Natural killer cell treated with Interleukin-12 subunit alpha and Interleukin-12 subunit beta and Interleukin-15 and Interleukin-18, amount 100 ng/mL, for 72 hours (primary cell): ENCODE data around the gene SNRNP25. TPM values are rescaled to one million over a fixed set of nuclear protein-coding genes. Genes with fewer than 3 reads are reported as not detected.

Experiments
- ATAC-seq, 2 donors: fragments of 150-1000 bp; cut with Tn5 transposase in 1 of 2; sonication (Bioruptor Pico), chemical (Tn5 transposase) in 1 of 2; 2 replicates each; pipeline ENCODE4 v1.10.0; 2021
- DNase-seq: peaks from one replicate; pipeline ENCODE4 v3.0.0; 2022; ENCODE audit warnings: low spot score
- H3K27ac Mint-ChIP-seq, 2 donors: 1 replicate in 1 of 2; 2 replicates in 1 of 2; pipeline ENCODE4 v1.8.0; 2022; ENCODE audit warnings: mixed read lengths in 2 of 2, mild to moderate bottlenecking in 1 of 2, moderate library complexity in 1 of 2
- H3K27me3 Mint-ChIP-seq, 2 donors: 1 replicate in 1 of 2; 2 replicates in 1 of 2; pipeline ENCODE4 v1.8.0; 2022; ENCODE audit warnings: mixed read lengths in 2 of 2
- H3K36me3 Mint-ChIP-seq: one replicate; pipeline ENCODE4 v1.8.0; 2022; ENCODE audit warnings: mixed read lengths
- H3K4me1 Mint-ChIP-seq, 2 donors: 1 replicate in 1 of 2; 2 replicates in 1 of 2; pipeline ENCODE4 v1.8.0; 2022; ENCODE audit warnings: low read depth in 2 of 2, mixed read lengths in 2 of 2, mild to moderate bottlenecking in 1 of 2
- H3K4me3 Mint-ChIP-seq: one replicate; pipeline ENCODE4 v1.8.0; 2022; ENCODE audit warnings: mixed read lengths
- H3K9me3 Mint-ChIP-seq: 2 replicates; pipeline ENCODE4 v1.8.0; 2022; ENCODE audit warnings: mixed read lengths
- total RNA-seq, 2 donors: library from RNA; stranded (reverse); gene quantifications; one replicate each; pipeline ENCODE4 v1.2.3, GENCODE V29; 2022

The SNRNP25 gene
- total RNA-seq, 2 donors from 2014 or later, result 35.6 to 39.8 TPM

- DNase-seq (peak; percentile 10), ATAC-seq (no peak)
- H3K27me3 Mint-ChIP-seq, result no peaks in the 10 kb centered on the region
- H3K4me1 Mint-ChIP-seq, result peaks cover 18 to 20% of the 10 kb centered on the region in 2 donors
- H3K9me3 Mint-ChIP-seq, result no peaks in the 10 kb centered on the region
- H3K27ac Mint-ChIP-seq, result peak overlapping the region in 1 of 2 donors; percentile 50
- peak overlapping the region; percentile 99 for H3K4me3 Mint-ChIP-seq
- peaks cover 15% of the 10 kb centered on the region for H3K36me3 Mint-ChIP-seq
Observed at GRCh38 chr16:50769-51591, 2.6 kb upstream of the SNRNP25 start.

- no peaks in the 10 kb centered on the region for H3K9me3 Mint-ChIP-seq
- no peak for DNase-seq
- no peak for ATAC-seq
- H3K27ac Mint-ChIP-seq, result peak overlapping the region; percentile 91 to 94
- peak overlapping the region; percentile 99 for H3K4me3 Mint-ChIP-seq
- H3K27me3 Mint-ChIP-seq, result no peaks in the 10 kb centered on the region
- peaks cover 13% of the 10 kb centered on the region for H3K36me3 Mint-ChIP-seq
- H3K4me1 Mint-ChIP-seq, result peaks cover 18 to 22% of the 10 kb centered on the region in 2 donors
Observed at GRCh38 chr16:54237-54581, 581 bp downstream of the SNRNP25 start.

- Mint-ChIP-seq H3K27me3 (no peaks in the 10 kb centered on the region), H3K4me3 (peak overlapping the region; percentile 99), H3K36me3 (peaks cover 8% of the 10 kb centered on the region), H3K27ac (no peak overlapping the region), H3K4me1 (peaks cover 17 to 18% of the 10 kb centered on the region in 2 donors), H3K9me3 (no peaks in the 10 kb centered on the region)
- DNase-seq (no peak), ATAC-seq (no peak)
Observed at GRCh38 chr16:55571-56136, 2.0 kb downstream of the SNRNP25 start.

- ATAC-seq (no peak), DNase-seq (no peak)
- peak overlapping the region; percentile 27 for H3K4me3 Mint-ChIP-seq
- H3K27me3 Mint-ChIP-seq, result no peaks in the 10 kb centered on the region
- no peak overlapping the region for H3K27ac Mint-ChIP-seq
- H3K9me3 Mint-ChIP-seq, result no peaks in the 10 kb centered on the region
- H3K36me3 Mint-ChIP-seq, result peaks cover 1% of the 10 kb centered on the region
- H3K4me1 Mint-ChIP-seq, result peaks cover 10 to 12% of the 10 kb centered on the region in 2 donors
Observed at GRCh38 chr16:56231-56927, 2.8 kb downstream of the SNRNP25 start.

GRCh38 chr16:57711-58110 lies 4.1 kb downstream of the SNRNP25 start:
- no peaks in the 10 kb centered on the region for H3K36me3 Mint-ChIP-seq

GRCh38 chr16:58491-59439 lies 5.1 kb downstream of the SNRNP25 start:
- peaks cover 0 to 3% of the 10 kb centered on the region in 2 donors for H3K4me1 Mint-ChIP-seq
- ATAC-seq, result no peak
- no peaks in the 10 kb centered on the region for H3K27me3 Mint-ChIP-seq
- DNase-seq, result no peak
- H3K4me3 Mint-ChIP-seq, result no peak overlapping the region
- no peaks in the 10 kb centered on the region for H3K36me3 Mint-ChIP-seq
- H3K27ac Mint-ChIP-seq, result peak overlapping the region in 1 of 2 donors; percentile 73
- H3K9me3 Mint-ChIP-seq, result no peaks in the 10 kb centered on the region

More at GRCh38 chr16:57711-58110, 4.1 kb downstream of the SNRNP25 start:
- peak overlapping the region in 1 of 2 donors; percentile 73 for H3K27ac Mint-ChIP-seq
- DNase-seq (no peak), ATAC-seq (no peak)
- no peaks in the 10 kb centered on the region for H3K27me3 Mint-ChIP-seq
- H3K9me3 Mint-ChIP-seq, result no peaks in the 10 kb centered on the region
- H3K4me1 Mint-ChIP-seq, result peaks cover 5 to 9% of the 10 kb centered on the region in 2 donors
- no peak overlapping the region for H3K4me3 Mint-ChIP-seq

GRCh38 chr16:59440-60059 lies 5.9 kb downstream of the SNRNP25 start:
- Mint-ChIP-seq H3K27me3 (no peaks in the 10 kb centered on the region), H3K4me1 (peaks cover 0 to 2% of the 10 kb centered on the region in 2 donors), H3K27ac (no peak overlapping the region), H3K9me3 (no peaks in the 10 kb centered on the region), H3K36me3 (no peaks in the 10 kb centered on the region), H3K4me3 (no peak overlapping the region)
- DNase-seq (no peak), ATAC-seq (no peak)

- Mint-ChIP-seq H3K4me1 (peaks cover 0 to 2% of the 10 kb centered on the region in 2 donors), H3K9me3 (no peaks in the 10 kb centered on the region), H3K36me3 (no peaks in the 10 kb centered on the region), H3K27me3 (no peaks in the 10 kb centered on the region), H3K27ac (no peak overlapping the region), H3K4me3 (no peak overlapping the region)
- ATAC-seq, result no peak
- DNase-seq, result no peak
Observed at GRCh38 chr16:60166-60565, 6.5 kb downstream of the SNRNP25 start.

- DNase-seq (no peak), ATAC-seq (no peak)
- Mint-ChIP-seq H3K27ac (no peak overlapping the region), H3K36me3 (no peaks in the 10 kb centered on the region), H3K27me3 (no peaks in the 10 kb centered on the region), H3K9me3 (no peaks in the 10 kb centered on the region), H3K4me1 (peaks cover 0 to 5% of the 10 kb centered on the region in 2 donors), H3K4me3 (no peak overlapping the region)
Observed at GRCh38 chr16:60929-61878, 7.6 kb downstream of the SNRNP25 start.

GRCh38 chr16:61879-62281 lies 8.3 kb downstream of the SNRNP25 start:
- no peaks in the 10 kb centered on the region for H3K36me3 Mint-ChIP-seq
- no peak overlapping the region for H3K4me3 Mint-ChIP-seq

GRCh38 chr16:62283-62967 lies 8.8 kb downstream of the SNRNP25 start:
- DNase-seq, result no peak
- peaks cover 0 to under 1% of the 10 kb centered on the region in 2 donors for H3K27me3 Mint-ChIP-seq
- no peak overlapping the region for H3K27ac Mint-ChIP-seq

More at GRCh38 chr16:61879-62281, 8.3 kb downstream of the SNRNP25 start:
- Mint-ChIP-seq H3K4me1 (peaks cover 0 to 5% of the 10 kb centered on the region in 2 donors), H3K27ac (no peak overlapping the region), H3K9me3 (no peaks in the 10 kb centered on the region), H3K27me3 (no peaks in the 10 kb centered on the region)
- DNase-seq, result no peak
- no peak for ATAC-seq

More at GRCh38 chr16:62283-62967, 8.8 kb downstream of the SNRNP25 start:
- Mint-ChIP-seq H3K36me3 (no peaks in the 10 kb centered on the region), H3K9me3 (no peaks in the 10 kb centered on the region), H3K4me1 (peaks cover 0 to 5% of the 10 kb centered on the region in 2 donors), H3K4me3 (no peak overlapping the region)
- ATAC-seq, result no peak
